Aorta (tissue), 5 donors: ENCODE data around the gene AREG. TPM values are rescaled to one million over a fixed set of nuclear protein-coding genes. Genes with fewer than 3 reads are reported as not detected.

Experiments
- ATAC-seq: fragments of 200-7000 bp; cut with Tn5 transposase; one replicate; pipeline ENCODE4 v1.9.1; 2022; ENCODE audit warnings: moderate library complexity; ENCODE audit not compliant: low FRiP score
- DNase-seq, 2 donors: peaks; one replicate each; pipeline ENCODE4 v3.0.0-alpha.2; 2020
- H3K27ac ChIP-seq, 2 donors: one replicate each; pipeline ENCODE4 v1.5.1; 2013; ENCODE audit warnings: low read length in 2 of 2, mild to moderate bottlenecking in 2 of 2, moderate library complexity in 2 of 2, control low read depth in 1 of 2, inconsistent platforms in 1 of 2, low read depth in 1 of 2
- H3K27me3 ChIP-seq, 2 donors: one replicate each; pipeline ENCODE4 v1.6.1; 2013; ENCODE audit warnings: control low read depth in 1 of 2, low read length in 1 of 2, mild to moderate bottlenecking in 1 of 2, moderate library complexity in 1 of 2; ENCODE audit not compliant: insufficient read depth in 2 of 2, control insufficient read depth in 1 of 2
- H3K36me3 ChIP-seq, 2 donors: one replicate each; pipeline ENCODE4 v1.6.1; 2013; ENCODE audit warnings: control low read depth in 1 of 2, low read length in 1 of 2, mild to moderate bottlenecking in 1 of 2; ENCODE audit not compliant: insufficient read depth in 2 of 2, control insufficient read depth in 1 of 2
- H3K4me1 ChIP-seq, 2 donors: one replicate each; pipeline ENCODE4 v1.6.1; 2013; ENCODE audit warnings: low read length in 2 of 2, control low read depth in 1 of 2, mild to moderate bottlenecking in 1 of 2, moderate library complexity in 1 of 2; ENCODE audit not compliant: insufficient read depth in 2 of 2, control insufficient read depth in 1 of 2
- H3K4me3 ChIP-seq, 2 donors: one replicate each; pipeline ENCODE4 v1.5.1; 2013; ENCODE audit warnings: low read length in 2 of 2, control low read depth in 1 of 2, mild to moderate bottlenecking in 1 of 2
- H3K9me3 ChIP-seq: one replicate; pipeline ENCODE4 v1.6.1; 2013; ENCODE audit warnings: mild to moderate bottlenecking, low read length; ENCODE audit not compliant: control insufficient read depth
- WGBS, 2 donors: extraction: QIAGEN DNeasy Blood & Tissue Kit; methylation state at CpG; one replicate each; pipeline ENCODE4 v1.1.7; 2013; 5-methylcytosine and 5-hydroxymethylcytosine counted together
- intact Hi-C, 2 donors: fragments of 100-400 bp; cut with DNase I; formaldehyde crosslinking; loops; one replicate each; pipeline versions ENCODE4 v1.14.2 to v1.15.0; 2022
- polyA plus RNA-seq, 2 donors: library from polyadenylated mRNA; stranded (reverse); fragments of 200-250 nt; gene quantifications; one replicate each; pipeline ENCODE4 v1.2.3, GENCODE V29; 2013
- total RNA-seq, 2 donors: library from RNA; stranded (reverse); fragmentation: NEBNext Ultra II Directional; extraction: Animal tissue kit (Norgen Biotek cat#: 25700); gene quantifications; one replicate each; pipeline ENCODE4 v1.2.1, GENCODE V29; 2021
- donor health status: healthy with polysubstance abuse.
- donor health status: Bipolar disorder and iron deficiency.
- donor health status: DM: no; HTN: no; CAD: no.
- donor health status: DM: no; HTN: no; CAD: no.
- donor health status: DM: yes; HTN: yes; CAD: no.

The AREG gene
- total and polyA plus RNA-seq, 4 donors = 0.57 to 22.4 (median 1.9) TPM

- intact Hi-C loops = no loop called here
- Histone ChIP-seq H3K4me1 (no peaks in the 10 kb centered on the region), H3K36me3 (no peaks in the 10 kb centered on the region), H3K9me3 (no peaks in the 10 kb centered on the region), H3K27ac (no peak overlapping the region), H3K27me3 (no peaks in the 10 kb centered on the region), H3K4me3 (no peak overlapping the region)
- ATAC-seq (no peak), DNase-seq (no peak)
- WGBS, 2 donors = 88 to 91% methylated on average over 1 of the region's 1 CpG
These were observed 18.8 kb upstream of the AREG start for GRCh38 chr4:74426101-74426500.

- Histone ChIP-seq H3K36me3 (no peaks in the 10 kb centered on the region), H3K4me3 (no peak overlapping the region), H3K27ac (no peak overlapping the region), H3K9me3 (no peaks in the 10 kb centered on the region), H3K4me1 (no peaks in the 10 kb centered on the region), H3K27me3 (no peaks in the 10 kb centered on the region)
- DNase-seq (no peak), ATAC-seq (no peak)
- intact Hi-C loops = no loop called here
These were observed 16.7 kb upstream of the AREG start for GRCh38 chr4:74428276-74428675.

GRCh38 chr4:74431113-74431826, 13.7 kb upstream of the AREG start:
- no peak overlapping the region for H3K4me3 ChIP-seq
- H3K27me3 ChIP-seq = no peaks in the 10 kb centered on the region
- H3K27ac ChIP-seq = no peak overlapping the region
- DNase-seq (no peak), ATAC-seq (no peak)
- H3K4me1 ChIP-seq = no peaks in the 10 kb centered on the region
- intact Hi-C loops = no loop called here
- no peaks in the 10 kb centered on the region for H3K9me3 ChIP-seq
- 79 to 81% methylated on average over 11 of the region's 11 CpGs for WGBS, 2 donors
- no peaks in the 10 kb centered on the region for H3K36me3 ChIP-seq

GRCh38 chr4:74433043-74433442, 11.9 kb upstream of the AREG start:
- intact Hi-C loops = no loop called here
- Histone ChIP-seq H3K27ac (no peak overlapping the region), H3K36me3 (no peaks in the 10 kb centered on the region), H3K27me3 (no peaks in the 10 kb centered on the region), H3K4me3 (no peak overlapping the region), H3K9me3 (no peaks in the 10 kb centered on the region), H3K4me1 (no peaks in the 10 kb centered on the region)
- ATAC-seq (no peak), DNase-seq (no peak)
- WGBS, 2 donors = 74 to 83% methylated on average over 2 of the region's 2 CpGs

GRCh38 chr4:74433541-74434172, 11.3 kb upstream of the AREG start:
- Histone ChIP-seq H3K4me3 (no peak overlapping the region), H3K4me1 (no peaks in the 10 kb centered on the region), H3K36me3 (no peaks in the 10 kb centered on the region), H3K9me3 (no peaks in the 10 kb centered on the region), H3K27me3 (no peaks in the 10 kb centered on the region), H3K27ac (no peak overlapping the region)
- no peak for DNase-seq
- WGBS, 2 donors = 75 to 84% methylated on average over 7 of the region's 7 CpGs
- no peak for ATAC-seq
- intact Hi-C loops = no loop called here

- no peaks in the 10 kb centered on the region for H3K4me1 ChIP-seq
- H3K27ac ChIP-seq = no peak overlapping the region
- no peak overlapping the region for H3K4me3 ChIP-seq
- DNase-seq (no peak), ATAC-seq (no peak)
- H3K9me3 ChIP-seq = no peaks in the 10 kb centered on the region
- intact Hi-C loops = no loop called here
- WGBS, 2 donors = 88 to 95% methylated on average over 1 of the region's 1 CpG
- no peaks in the 10 kb centered on the region for H3K27me3 ChIP-seq
- no peaks in the 10 kb centered on the region for H3K36me3 ChIP-seq
These were observed 9.6 kb upstream of the AREG start for GRCh38 chr4:74435296-74435695.

GRCh38 chr4:74437866-74438265, 7.1 kb upstream of the AREG start:
- ATAC-seq (no peak), DNase-seq (no peak)
- Histone ChIP-seq H3K4me1 (no peaks in the 10 kb centered on the region), H3K9me3 (no peaks in the 10 kb centered on the region), H3K27me3 (no peaks in the 10 kb centered on the region), H3K36me3 (no peaks in the 10 kb centered on the region), H3K4me3 (no peak overlapping the region), H3K27ac (no peak overlapping the region)
- intact Hi-C loops = no loop called here
- WGBS, 2 donors = 73 to 74% methylated on average over 3 of the region's 3 CpGs

GRCh38 chr4:74438661-74439060, 6.3 kb upstream of the AREG start:
- H3K27me3 ChIP-seq = no peaks in the 10 kb centered on the region
- H3K27ac ChIP-seq = no peak overlapping the region
- H3K4me1 ChIP-seq = no peaks in the 10 kb centered on the region
- no peaks in the 10 kb centered on the region for H3K9me3 ChIP-seq
- ATAC-seq (no peak), DNase-seq (no peak)
- 96 to 98% methylated on average over 1 of the region's 1 CpG for WGBS, 2 donors
- no peaks in the 10 kb centered on the region for H3K36me3 ChIP-seq
- intact Hi-C loops = no loop called here
- no peak overlapping the region for H3K4me3 ChIP-seq

GRCh38 chr4:74439952-74440351, 5.0 kb upstream of the AREG start:
- no peak overlapping the region for H3K4me3 ChIP-seq
- no peaks in the 10 kb centered on the region for H3K27me3 ChIP-seq
- intact Hi-C loops = no loop called here
- DNase-seq = no peak
- WGBS, 2 donors = 87 to 96% methylated on average over 7 of the region's 7 CpGs
- no peak overlapping the region for H3K27ac ChIP-seq
- no peaks in the 10 kb centered on the region for H3K36me3 ChIP-seq
- no peaks in the 10 kb centered on the region for H3K4me1 ChIP-seq
- H3K9me3 ChIP-seq = no peaks in the 10 kb centered on the region
- no peak for ATAC-seq
